GM13977 (cell line): ENCODE results near the gene ZNF467.

Source experiments
- DNase-seq: peaks from one replicate; pipeline ENCODE4 v3.0.0; 2012; ENCODE audit warnings: low spot score
- CTCF ChIP-seq: IDR thresholded peaks from 2 replicates; pipeline ENCODE4 v1.5.1; 2012; ENCODE audit warnings: mild to moderate bottlenecking, control low read depth; ENCODE audit not compliant: insufficient read depth; ENCODE audit errors: extremely low read depth, missing control alignments
- in situ Hi-C: fragments of 300-500 bp; cut with MboI; formaldehyde crosslinking; loops from one replicate; pipeline ENCODE4 v1.12.0; 2022; ENCODE audit warnings: low sequenced_read_pairs, low pct_unique_long_range_greater_than_20kb, mixed read lengths, inconsistent platforms; ENCODE audit not compliant: unreplicated experiment

Gene ZNF467

GRCh38 chr7:149789101-149789500 is 15.7 kb upstream of the ZNF467 start:
- in situ Hi-C loops: no loop called here

GRCh38 chr7:149788300-149788851 is 15.0 kb upstream of the ZNF467 start:
- no peak for DNase-seq
- in situ Hi-C loops: no loop called here
- TF ChIP-seq CTCF: no peak

More at GRCh38 chr7:149789101-149789500, 15.7 kb upstream of the ZNF467 start:
- TF ChIP-seq CTCF: no peak
- DNase-seq: no peak

- in situ Hi-C loops: no loop called here
- no peak for TF ChIP-seq CTCF
- no peak for DNase-seq
Observed at GRCh38 chr7:149787428-149788299, 14.3 kb upstream of the ZNF467 start.

- in situ Hi-C loops: no loop called here
- no peak for TF ChIP-seq CTCF
- DNase-seq: no peak
Observed at GRCh38 chr7:149785983-149786382, 12.6 kb upstream of the ZNF467 start.

- no peak for DNase-seq
- in situ Hi-C loops: no loop called here
- TF ChIP-seq CTCF: no peak
Observed at GRCh38 chr7:149785402-149785801, 12.0 kb upstream of the ZNF467 start.

GRCh38 chr7:149784251-149784608 is 10.8 kb upstream of the ZNF467 start:
- TF ChIP-seq CTCF: no peak
- in situ Hi-C loops: no loop called here

More at GRCh38 chr7:149784251-149784608, 10.8 kb upstream of the ZNF467 start:
- no peak for DNase-seq
